ENCODE measurements around the gene PPP3CA. TPM values are rescaled to one million over a fixed set of nuclear protein-coding genes. Genes with fewer than 3 reads are reported as not detected.

The PPP3CA gene
- total RNA-seq, 1 experiment from 2014 or later: 48.2 TPM

- Histone ChIP-seq H3K27ac (peak overlapping the region; percentile 56), H3K9me3 (replicated peaks) (no peaks in the 10 kb centered on the region), H3K36me3 (peaks cover 8% of the 10 kb centered on the region), H3K4me3 (peak overlapping the region; percentile 94), H3K27me3 (replicated peaks) (no peaks in the 10 kb centered on the region), H3K4me1 (replicated peaks) (peaks cover 21% of the 10 kb centered on the region)
- peak; percentile 69 to 89 for DNase-seq (ENCODE audit: low read depth in 1 of 2, low spot score in 2 of 2)
Observed at GRCh38 chr4:101346351-101347266, 717 bp downstream of the PPP3CA start.

- Histone ChIP-seq H3K27me3 (replicated peaks) (no peaks in the 10 kb centered on the region), H3K27ac (peak overlapping the region; percentile 33), H3K36me3 (peaks cover 8% of the 10 kb centered on the region), H3K4me3 (peak overlapping the region; percentile 94), H3K9me3 (replicated peaks) (no peaks in the 10 kb centered on the region), H3K4me1 (replicated peaks) (peaks cover 21% of the 10 kb centered on the region)
- DNase-seq (ENCODE audit: low read depth in 1 of 2, low spot score in 2 of 2): peak; percentile 57 to 69
Observed at GRCh38 chr4:101345596-101346350, 1.6 kb downstream of the PPP3CA start.

- H3K27me3 ChIP-seq (replicated peaks): no peaks in the 10 kb centered on the region
- H3K27ac ChIP-seq: peak overlapping the region; percentile 33; the same call in 1 of the 2 replicates
- no peak for DNase-seq (ENCODE audit: low read depth in 1 of 2, low spot score in 2 of 2)
Observed at GRCh38 chr4:101345271-101345595, 2.1 kb downstream of the PPP3CA start.

GRCh38 chr4:101339332-101339731 lies 8.0 kb downstream of the PPP3CA start:
- Histone ChIP-seq H3K27ac (no peak overlapping the region), H3K9me3 (replicated peaks) (no peaks in the 10 kb centered on the region), H3K27me3 (replicated peaks) (no peaks in the 10 kb centered on the region), H3K36me3 (no peaks in the 10 kb centered on the region; the same call in 1 of the 2 replicates), H3K4me3 (no peak overlapping the region), H3K4me1 (replicated peaks) (no peaks in the 10 kb centered on the region; the same call in 1 of the 2 replicates)
- no peak for DNase-seq (ENCODE audit: low read depth in 1 of 2, low spot score in 2 of 2)

More at GRCh38 chr4:101345271-101345595, 2.1 kb downstream of the PPP3CA start:
- H3K36me3 ChIP-seq: peaks cover 8% of the 10 kb centered on the region
- H3K4me1 ChIP-seq (replicated peaks): peaks cover 21% of the 10 kb centered on the region
- H3K9me3 ChIP-seq (replicated peaks): no peaks in the 10 kb centered on the region
- peak overlapping the region; percentile 94 for H3K4me3 ChIP-seq

- DNase-seq (ENCODE audit: low read depth in 1 of 2, low spot score in 2 of 2): no peak
Observed at GRCh38 chr4:101337688-101338087, 9.6 kb downstream of the PPP3CA start.

GRCh38 chr4:101334963-101335572 lies 12.3 kb downstream of the PPP3CA start:
- no peak overlapping the region for H3K27ac ChIP-seq
- no peak for DNase-seq (ENCODE audit: low read depth in 1 of 2, low spot score in 2 of 2)

More at GRCh38 chr4:101337688-101338087, 9.6 kb downstream of the PPP3CA start:
- Histone ChIP-seq H3K4me1 (replicated peaks) (no peaks in the 10 kb centered on the region; the same call in 1 of the 2 replicates), H3K36me3 (no peaks in the 10 kb centered on the region), H3K27ac (no peak overlapping the region), H3K4me3 (no peak overlapping the region), H3K9me3 (replicated peaks) (no peaks in the 10 kb centered on the region), H3K27me3 (replicated peaks) (no peaks in the 10 kb centered on the region)

GRCh38 chr4:101332424-101332823 lies 14.9 kb downstream of the PPP3CA start:
- Histone ChIP-seq H3K27me3 (replicated peaks) (no peaks in the 10 kb centered on the region), H3K27ac (no peak overlapping the region), H3K4me3 (no peak overlapping the region), H3K9me3 (replicated peaks) (no peaks in the 10 kb centered on the region), H3K36me3 (no peaks in the 10 kb centered on the region), H3K4me1 (replicated peaks) (no peaks in the 10 kb centered on the region; the same call in 1 of the 2 replicates)
- no peak for DNase-seq (ENCODE audit: low read depth in 1 of 2, low spot score in 2 of 2)

More at GRCh38 chr4:101334963-101335572, 12.3 kb downstream of the PPP3CA start:
- Histone ChIP-seq H3K9me3 (replicated peaks) (no peaks in the 10 kb centered on the region), H3K27me3 (replicated peaks) (no peaks in the 10 kb centered on the region), H3K36me3 (no peaks in the 10 kb centered on the region), H3K4me3 (no peak overlapping the region), H3K4me1 (replicated peaks) (no peaks in the 10 kb centered on the region; the same call in 1 of the 2 replicates)

GRCh38 chr4:101331017-101331416 lies 16.3 kb downstream of the PPP3CA start:
- DNase-seq (ENCODE audit: low read depth in 1 of 2, low spot score in 2 of 2): no peak
- Histone ChIP-seq H3K27ac (no peak overlapping the region), H3K27me3 (replicated peaks) (no peaks in the 10 kb centered on the region), H3K36me3 (no peaks in the 10 kb centered on the region), H3K4me3 (no peak overlapping the region), H3K4me1 (replicated peaks) (no peaks in the 10 kb centered on the region), H3K9me3 (replicated peaks) (no peaks in the 10 kb centered on the region)

- H3K4me1 ChIP-seq (replicated peaks): no peaks in the 10 kb centered on the region
- no peaks in the 10 kb centered on the region for H3K27me3 ChIP-seq (replicated peaks)
- no peak for DNase-seq (ENCODE audit: low read depth in 1 of 2, low spot score in 2 of 2)
- H3K36me3 ChIP-seq: no peaks in the 10 kb centered on the region
- H3K27ac ChIP-seq: no peak overlapping the region
- H3K9me3 ChIP-seq (replicated peaks): no peaks in the 10 kb centered on the region
- no peak overlapping the region for H3K4me3 ChIP-seq
Observed at GRCh38 chr4:101329592-101329991, 17.7 kb downstream of the PPP3CA start.

- Histone ChIP-seq H3K4me1 (replicated peaks) (no peaks in the 10 kb centered on the region), H3K27me3 (replicated peaks) (no peaks in the 10 kb centered on the region), H3K36me3 (no peaks in the 10 kb centered on the region), H3K9me3 (replicated peaks) (no peaks in the 10 kb centered on the region), H3K4me3 (no peak overlapping the region), H3K27ac (no peak overlapping the region)
- DNase-seq (ENCODE audit: low read depth in 1 of 2, low spot score in 2 of 2): no peak
Observed at GRCh38 chr4:101328063-101328602, 19.2 kb downstream of the PPP3CA start.

GRCh38 chr4:101326576-101326975 lies 20.8 kb downstream of the PPP3CA start:
- H3K4me1 ChIP-seq (replicated peaks): no peaks in the 10 kb centered on the region
- H3K36me3 ChIP-seq: no peaks in the 10 kb centered on the region
- H3K9me3 ChIP-seq (replicated peaks): no peaks in the 10 kb centered on the region
- no peak overlapping the region for H3K4me3 ChIP-seq
- H3K27me3 ChIP-seq (replicated peaks): no peaks in the 10 kb centered on the region
- no peak overlapping the region for H3K27ac ChIP-seq
- no peak for DNase-seq (ENCODE audit: low read depth in 1 of 2, low spot score in 2 of 2)

- H3K4me3 ChIP-seq: no peak overlapping the region
- no peaks in the 10 kb centered on the region for H3K27me3 ChIP-seq (replicated peaks)
Observed at GRCh38 chr4:101322743-101323142, 24.6 kb downstream of the PPP3CA start.

GRCh38 chr4:101321481-101322042 lies 25.8 kb downstream of the PPP3CA start:
- no peaks in the 10 kb centered on the region for H3K27me3 ChIP-seq (replicated peaks)
- H3K4me1 ChIP-seq (replicated peaks): no peaks in the 10 kb centered on the region
- H3K4me3 ChIP-seq: no peak overlapping the region
- H3K36me3 ChIP-seq: no peaks in the 10 kb centered on the region
- no peak for DNase-seq (ENCODE audit: low read depth in 1 of 2, low spot score in 2 of 2)
- H3K27ac ChIP-seq: no peak overlapping the region
- no peaks in the 10 kb centered on the region for H3K9me3 ChIP-seq (replicated peaks)

More at GRCh38 chr4:101322743-101323142, 24.6 kb downstream of the PPP3CA start:
- Histone ChIP-seq H3K36me3 (no peaks in the 10 kb centered on the region), H3K4me1 (replicated peaks) (no peaks in the 10 kb centered on the region), H3K9me3 (replicated peaks) (no peaks in the 10 kb centered on the region), H3K27ac (no peak overlapping the region)
- no peak for DNase-seq (ENCODE audit: low read depth in 1 of 2, low spot score in 2 of 2)

Data from SJSA1 (cell line).